ENCODE data around the gene LRRC8D.

DNA sequence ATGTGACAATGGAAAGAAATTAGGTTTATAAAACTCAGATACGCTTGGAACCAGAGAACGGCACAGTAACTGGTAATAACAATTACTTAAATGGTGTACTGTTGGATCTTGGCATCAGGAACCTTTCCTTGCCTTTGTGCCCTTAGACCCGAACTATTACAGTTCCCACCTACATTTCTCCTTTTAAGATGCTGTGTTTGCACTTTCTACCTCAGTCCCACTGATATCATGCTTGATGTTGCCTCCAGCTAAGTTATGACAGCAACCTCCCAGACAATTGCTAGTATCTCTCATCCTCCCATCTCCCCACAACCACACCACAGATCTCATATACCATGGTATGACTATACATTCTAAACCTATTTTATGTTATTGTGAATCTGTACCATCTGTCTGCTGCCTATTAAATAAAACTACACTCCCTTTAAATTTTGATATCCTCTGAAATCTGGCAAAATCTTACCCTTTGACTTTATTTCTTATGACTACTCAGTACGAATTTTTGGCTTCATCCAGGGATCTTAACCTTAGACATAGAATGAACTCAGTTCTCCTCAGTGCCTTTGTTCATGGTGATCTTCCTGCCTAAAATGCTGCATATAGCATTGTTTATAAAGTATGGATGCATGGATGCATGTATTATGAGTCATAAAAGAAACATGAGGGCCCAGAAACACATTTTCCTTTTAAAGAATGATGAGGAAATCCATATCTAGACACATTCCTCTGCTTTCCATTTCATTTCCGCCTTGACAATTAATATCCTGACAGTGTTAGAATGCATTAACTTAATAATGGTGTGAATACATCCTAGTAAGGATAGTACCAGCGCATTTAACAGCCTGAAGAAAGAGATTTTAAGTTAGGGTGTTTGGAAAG, 64.1 kb downstream of the LRRC8D start:
- no peak for TF ChIP-seq CTCF (IDR thresholded peaks at IDR 0.05; ENCODE audit: low read depth, low read length, missing input control)
- TF ChIP-seq TAF1 (conservative IDR thresholded peaks at IDR 0.05), result no peak
- TF ChIP-seq YY1 (IDR thresholded peaks at IDR 0.05), result no peak
- TF ChIP-seq, protein P1, sequence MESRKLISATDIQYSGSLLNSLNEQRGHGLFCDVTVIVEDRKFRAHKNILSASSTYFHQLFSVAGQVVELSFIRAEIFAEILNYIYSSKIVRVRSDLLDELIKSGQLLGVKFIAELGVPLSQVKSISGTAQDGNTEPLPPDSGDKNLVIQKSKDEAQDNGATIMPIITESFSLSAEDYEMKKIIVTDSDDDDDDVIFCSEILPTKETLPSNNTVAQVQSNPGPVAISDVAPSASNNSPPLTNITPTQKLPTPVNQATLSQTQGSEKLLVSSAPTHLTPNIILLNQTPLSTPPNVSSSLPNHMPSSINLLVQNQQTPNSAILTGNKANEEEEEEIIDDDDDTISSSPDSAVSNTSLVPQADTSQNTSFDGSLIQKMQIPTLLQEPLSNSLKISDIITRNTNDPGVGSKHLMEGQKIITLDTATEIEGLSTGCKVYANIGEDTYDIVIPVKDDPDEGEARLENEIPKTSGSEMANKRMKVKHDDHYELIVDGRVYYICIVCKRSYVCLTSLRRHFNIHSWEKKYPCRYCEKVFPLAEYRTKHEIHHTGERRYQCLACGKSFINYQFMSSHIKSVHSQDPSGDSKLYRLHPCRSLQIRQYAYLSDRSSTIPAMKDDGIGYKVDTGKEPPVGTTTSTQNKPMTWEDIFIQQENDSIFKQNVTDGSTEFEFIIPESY (IDR thresholded peaks at IDR 0.05), result no peak
- TF ChIP-seq GABPA (IDR thresholded peaks at IDR 0.05 in 1 of 2, conservative IDR thresholded peaks at IDR 0.05 in 1 of 2), result no peak

Measured in liver (tissue), 3 donors.